Measurements from ENCODE around the gene SDCCAG8.
A peak's percentile ranks its signal among the peaks of the same experiment; 100 is the strongest.

The SDCCAG8 gene

GRCh38 chr1:243266231-243266630 is 10.4 kb downstream of the SDCCAG8 start:
- DNase-seq: no peak
- Mint-ChIP-seq H3K4me3 (no peak overlapping the region), H3K4me1 (peaks cover 12% of the 10 kb centered on the region), H3K36me3 (ENCODE audit: low read depth) (peaks cover 7% of the 10 kb centered on the region), H3K27me3 (ENCODE audit: low read depth, poor library complexity) (peaks cover 4% of the 10 kb centered on the region), H3K27ac (no peak overlapping the region), H3K9me3 (no peaks in the 10 kb centered on the region)
- TF ChIP-seq CTCF (IDR thresholded peaks at IDR 0.05): no peak

GRCh38 chr1:243267471-243267880 is 11.6 kb downstream of the SDCCAG8 start:
- no peak for DNase-seq
- Mint-ChIP-seq H3K9me3 (no peaks in the 10 kb centered on the region), H3K27ac (no peak overlapping the region), H3K4me3 (no peak overlapping the region), H3K4me1 (peaks cover 12% of the 10 kb centered on the region), H3K27me3 (ENCODE audit: low read depth, poor library complexity) (peaks cover 4% of the 10 kb centered on the region), H3K36me3 (ENCODE audit: low read depth) (peaks cover 7% of the 10 kb centered on the region)
- TF ChIP-seq CTCF (IDR thresholded peaks at IDR 0.05): no peak

GRCh38 chr1:243267914-243268653 is 12.2 kb downstream of the SDCCAG8 start:
- no peaks in the 10 kb centered on the region for H3K9me3 Mint-ChIP-seq
- no peak overlapping the region for H3K27ac Mint-ChIP-seq
- peaks cover 4% of the 10 kb centered on the region for H3K27me3 Mint-ChIP-seq (ENCODE audit: low read depth, poor library complexity)
- no peak overlapping the region for H3K4me3 Mint-ChIP-seq
- no peak for DNase-seq
- H3K36me3 Mint-ChIP-seq (ENCODE audit: low read depth): peaks cover 7% of the 10 kb centered on the region
- no peak for TF ChIP-seq CTCF (IDR thresholded peaks at IDR 0.05)
- H3K4me1 Mint-ChIP-seq: peaks cover 12% of the 10 kb centered on the region

GRCh38 chr1:243268751-243269460 is 13.1 kb downstream of the SDCCAG8 start:
- Mint-ChIP-seq H3K9me3 (no peaks in the 10 kb centered on the region), H3K4me1 (peaks cover 12% of the 10 kb centered on the region), H3K27me3 (ENCODE audit: low read depth, poor library complexity) (peaks cover 4% of the 10 kb centered on the region), H3K4me3 (no peak overlapping the region), H3K36me3 (ENCODE audit: low read depth) (peaks cover 12% of the 10 kb centered on the region), H3K27ac (peak overlapping the region; percentile 3)
- DNase-seq: no peak
- TF ChIP-seq CTCF (IDR thresholded peaks at IDR 0.05): no peak

- TF ChIP-seq CTCF (IDR thresholded peaks at IDR 0.05): no peak
- Mint-ChIP-seq H3K27me3 (ENCODE audit: low read depth, poor library complexity) (peaks cover 4% of the 10 kb centered on the region), H3K36me3 (ENCODE audit: low read depth) (peaks cover 15% of the 10 kb centered on the region), H3K4me1 (peaks cover 12% of the 10 kb centered on the region), H3K27ac (no peak overlapping the region), H3K4me3 (no peak overlapping the region), H3K9me3 (no peaks in the 10 kb centered on the region)
- DNase-seq: no peak
Measured at GRCh38 chr1:243269461-243269801, 13.6 kb downstream of the SDCCAG8 start.
